Panc1 (cell line): Measurements from ENCODE around the gene DIAPH2. TPM values are rescaled to one million over a fixed set of nuclear protein-coding genes. Genes with fewer than 3 reads are reported as not detected.

ENCODE experiments used
- ATAC-seq: fragments of 200-7000 bp; cut with Tn5 transposase; 2 replicates; pipeline ENCODE4 v1.9.1; 2020; ENCODE audit warnings: mild to moderate bottlenecking, moderate library complexity
- BruUV-seq: library from RNA; stranded (reverse); fragments of 400-500 nt; replicated peaks from 2 replicates; lab custom pipeline; 2021; lab: Mats Ljungman, UMichigan
- CTCF ChIA-PET: fragments of 300-600 bp; sonication (Branson Sonifier 250); formaldehyde crosslinking; loops from one replicate; lab custom pipeline; 2022; ENCODE audit warnings: antibody characterized with exemption; lab: Charles Lee
- POLR2A ChIA-PET: fragments of 300-600 bp; sonication (Branson Sonifier 250); formaldehyde crosslinking; loops from one replicate; lab custom pipeline; 2022; ENCODE audit warnings: antibody characterized with exemption; lab: Charles Lee
- DNase-seq: peaks from one replicate; pipeline ENCODE4 v3.0.0-alpha.2; 2010; ENCODE audit warnings: low read depth, low spot score
- H3K27ac ChIP-seq: 2 replicates; pipeline ENCODE4 v1.5.1; 2011; ENCODE audit warnings: mild to moderate bottlenecking, low read length, inconsistent platforms
- H3K27me3 ChIP-seq: fragments of 200-500 bp; sonication (Bioruptor generic); 2 replicates; pipeline ENCODE4 v1.6.0; 2014; ENCODE audit warnings: low read length, inconsistent platforms; ENCODE audit not compliant: control insufficient read depth, insufficient read depth
- H3K36me3 ChIP-seq: fragments of 200-500 bp; sonication (Bioruptor generic); 2 replicates; pipeline ENCODE4 v1.5.1; 2014; ENCODE audit warnings: inconsistent platforms, mild to moderate bottlenecking, low read length, moderate library complexity; ENCODE audit not compliant: control insufficient read depth, insufficient read depth
- H3K4me1 ChIP-seq: 2 replicates; pipeline ENCODE4 v1.5.1; 2011; ENCODE audit warnings: inconsistent platforms, mild to moderate bottlenecking, low read length, moderate library complexity; ENCODE audit not compliant: control insufficient read depth, insufficient read depth
- H3K4me3 ChIP-seq, 2 experiments: 2 replicates each; pipeline ENCODE4 v1.5.1; 2011 to 2012; ENCODE audit warnings: low read depth in 2 of 2, low read length in 2 of 2, mild to moderate bottlenecking in 2 of 2, inconsistent platforms in 1 of 2, moderate library complexity in 1 of 2
- H3K9me3 ChIP-seq: fragments of 200-500 bp; sonication (Bioruptor generic); 2 replicates; pipeline ENCODE4 v1.5.1; 2014; ENCODE audit warnings: low read depth, mild to moderate bottlenecking, inconsistent platforms, low read length, moderate library complexity; ENCODE audit not compliant: control insufficient read depth, insufficient read depth
- POLR2AphosphoS5 ChIP-seq: IDR thresholded peaks from 2 replicates; pipeline ENCODE4 v1.6.1; 2012; ENCODE audit warnings: mild to moderate bottlenecking, low read depth, low read length, moderate library complexity
- SIN3A ChIP-seq: IDR thresholded peaks from 2 replicates; pipeline ENCODE4 v1.6.1; 2012; ENCODE audit warnings: low read depth, mild to moderate bottlenecking, low read length, moderate library complexity, borderline replicate concordance; ENCODE audit not compliant: insufficient read depth
- TCF7L2 ChIP-seq: IDR thresholded peaks from 2 replicates; pipeline ENCODE4 v1.6.1; 2011; ENCODE audit warnings: mild to moderate bottlenecking, low read depth, low read length, inconsistent platforms
- in situ Hi-C: cut with HindIII; loops from 2 replicates; pipeline ENCODE4 v1.10.0; 2016; ENCODE audit warnings: low sequenced_read_pairs, low pct_unique_long_range_greater_than_20kb
- intact Hi-C: fragments of 100-400 bp; cut with micrococcal nuclease; formaldehyde crosslinking; loops from one replicate; pipeline ENCODE4 v1.10.0; 2022; ENCODE audit not compliant: unreplicated experiment
- total RNA-seq: library from RNA; stranded (reverse); gene quantifications from one replicate; pipeline ENCODE4 v1.2.1, GENCODE V29; 2021; ENCODE audit not compliant: unreplicated experiment
- TF ChIP-seq, protein P1 (sequence below): fragments of 450-650 bp; IDR thresholded peaks from 2 replicates; pipeline ENCODE4 v1.5.1; 2017; ENCODE audit warnings: mild to moderate bottlenecking
- TF ChIP-seq, protein P2 (sequence below), 2 experiments: IDR thresholded peaks; 2 replicates each; pipeline ENCODE4 v1.6.1; 2011 to 2012; ENCODE audit warnings: low read depth in 2 of 2, control low read depth in 1 of 2, low read length in 1 of 2, mild to moderate bottlenecking in 1 of 2, moderate library complexity in 1 of 2; ENCODE audit not compliant: insufficient read depth in 1 of 2

DIAPH2 gene
- total RNA-seq, 1 experiment from 2014 or later: 17.0 TPM

DNA sequence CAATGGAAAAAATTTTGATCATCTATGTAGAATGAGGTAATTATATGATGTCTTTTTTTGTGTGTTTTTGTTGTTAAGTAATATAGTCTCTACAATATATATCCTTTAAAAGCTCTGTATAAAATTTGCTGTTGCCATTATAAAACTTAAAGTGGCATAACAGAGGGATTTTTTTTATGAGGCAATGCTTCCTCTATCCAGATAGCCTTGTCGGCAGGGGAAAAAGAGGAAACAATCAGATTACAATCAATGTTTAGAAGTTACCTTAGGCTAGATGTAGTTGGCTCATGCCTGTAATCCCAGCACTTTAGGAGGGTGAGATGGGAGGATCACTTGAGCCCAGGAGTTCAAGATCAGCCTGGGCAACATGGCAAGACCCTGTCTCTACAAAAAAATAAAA is 86.8 kb downstream of the DIAPH2 start:
- no TSS peak for BruUV-seq
- no peaks in the 10 kb centered on the region for H3K27me3 ChIP-seq
- H3K4me1 ChIP-seq: no peaks in the 10 kb centered on the region
- no peak overlapping the region for H3K4me3 ChIP-seq
- no peak for DNase-seq
- in situ Hi-C loops: no loop called here
- H3K27ac ChIP-seq: no peak overlapping the region
- no peaks in the 10 kb centered on the region for H3K9me3 ChIP-seq
- intact Hi-C loops: loop anchor here (5.0 kb wide), 1 partner anchor 916 kb away; no protein-coding TSS in a partner anchor
- no peaks in the 10 kb centered on the region for H3K36me3 ChIP-seq
- ChIA-PET CTCF (no interaction called here), POLR2A (no interaction called here)
- ATAC-seq: no peak
- TF ChIP-seq, protein P1, sequence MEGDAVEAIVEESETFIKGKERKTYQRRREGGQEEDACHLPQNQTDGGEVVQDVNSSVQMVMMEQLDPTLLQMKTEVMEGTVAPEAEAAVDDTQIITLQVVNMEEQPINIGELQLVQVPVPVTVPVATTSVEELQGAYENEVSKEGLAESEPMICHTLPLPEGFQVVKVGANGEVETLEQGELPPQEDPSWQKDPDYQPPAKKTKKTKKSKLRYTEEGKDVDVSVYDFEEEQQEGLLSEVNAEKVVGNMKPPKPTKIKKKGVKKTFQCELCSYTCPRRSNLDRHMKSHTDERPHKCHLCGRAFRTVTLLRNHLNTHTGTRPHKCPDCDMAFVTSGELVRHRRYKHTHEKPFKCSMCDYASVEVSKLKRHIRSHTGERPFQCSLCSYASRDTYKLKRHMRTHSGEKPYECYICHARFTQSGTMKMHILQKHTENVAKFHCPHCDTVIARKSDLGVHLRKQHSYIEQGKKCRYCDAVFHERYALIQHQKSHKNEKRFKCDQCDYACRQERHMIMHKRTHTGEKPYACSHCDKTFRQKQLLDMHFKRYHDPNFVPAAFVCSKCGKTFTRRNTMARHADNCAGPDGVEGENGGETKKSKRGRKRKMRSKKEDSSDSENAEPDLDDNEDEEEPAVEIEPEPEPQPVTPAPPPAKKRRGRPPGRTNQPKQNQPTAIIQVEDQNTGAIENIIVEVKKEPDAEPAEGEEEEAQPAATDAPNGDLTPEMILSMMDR: no peak

DNA sequence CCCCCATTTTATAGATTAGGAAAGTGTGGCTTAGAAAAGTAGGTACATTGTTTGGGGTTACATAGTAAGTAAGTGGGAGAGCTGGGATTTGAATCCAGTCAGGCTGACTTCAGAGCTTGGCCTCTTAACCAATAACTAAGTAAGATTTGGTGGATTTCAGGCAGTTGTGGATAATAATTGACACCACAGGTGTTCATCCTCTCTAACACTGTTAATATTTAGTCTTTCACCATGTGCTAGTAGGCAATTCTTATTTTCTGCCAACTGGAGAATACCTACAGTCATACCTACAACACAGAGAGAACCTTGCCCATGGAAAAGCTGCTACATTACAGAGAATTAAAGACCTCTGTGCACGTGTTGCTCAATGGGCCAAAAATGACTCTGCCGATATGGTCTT is 89.5 kb downstream of the DIAPH2 start:
- intact Hi-C loops: loop anchor here (5.0 kb wide), 1 partner anchor 913 kb away; no protein-coding TSS in a partner anchor
- TF ChIP-seq, protein P1: no peak
- TF ChIP-seq TCF7L2: no peak
- TF ChIP-seq, protein P2, sequence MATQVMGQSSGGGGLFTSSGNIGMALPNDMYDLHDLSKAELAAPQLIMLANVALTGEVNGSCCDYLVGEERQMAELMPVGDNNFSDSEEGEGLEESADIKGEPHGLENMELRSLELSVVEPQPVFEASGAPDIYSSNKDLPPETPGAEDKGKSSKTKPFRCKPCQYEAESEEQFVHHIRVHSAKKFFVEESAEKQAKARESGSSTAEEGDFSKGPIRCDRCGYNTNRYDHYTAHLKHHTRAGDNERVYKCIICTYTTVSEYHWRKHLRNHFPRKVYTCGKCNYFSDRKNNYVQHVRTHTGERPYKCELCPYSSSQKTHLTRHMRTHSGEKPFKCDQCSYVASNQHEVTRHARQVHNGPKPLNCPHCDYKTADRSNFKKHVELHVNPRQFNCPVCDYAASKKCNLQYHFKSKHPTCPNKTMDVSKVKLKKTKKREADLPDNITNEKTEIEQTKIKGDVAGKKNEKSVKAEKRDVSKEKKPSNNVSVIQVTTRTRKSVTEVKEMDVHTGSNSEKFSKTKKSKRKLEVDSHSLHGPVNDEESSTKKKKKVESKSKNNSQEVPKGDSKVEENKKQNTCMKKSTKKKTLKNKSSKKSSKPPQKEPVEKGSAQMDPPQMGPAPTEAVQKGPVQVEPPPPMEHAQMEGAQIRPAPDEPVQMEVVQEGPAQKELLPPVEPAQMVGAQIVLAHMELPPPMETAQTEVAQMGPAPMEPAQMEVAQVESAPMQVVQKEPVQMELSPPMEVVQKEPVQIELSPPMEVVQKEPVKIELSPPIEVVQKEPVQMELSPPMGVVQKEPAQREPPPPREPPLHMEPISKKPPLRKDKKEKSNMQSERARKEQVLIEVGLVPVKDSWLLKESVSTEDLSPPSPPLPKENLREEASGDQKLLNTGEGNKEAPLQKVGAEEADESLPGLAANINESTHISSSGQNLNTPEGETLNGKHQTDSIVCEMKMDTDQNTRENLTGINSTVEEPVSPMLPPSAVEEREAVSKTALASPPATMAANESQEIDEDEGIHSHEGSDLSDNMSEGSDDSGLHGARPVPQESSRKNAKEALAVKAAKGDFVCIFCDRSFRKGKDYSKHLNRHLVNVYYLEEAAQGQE (IDR thresholded peaks at IDR 0.05; ENCODE audit: insufficient read depth in 1 of 2, low read depth in 2 of 2, low read length in 1 of 2): no peak
- no peak for TF ChIP-seq SIN3A
- TF ChIP-seq POLR2AphosphoS5: no peak
- DNase-seq: no peak
- no peaks in the 10 kb centered on the region; the same call in 1 of the 2 replicates for H3K36me3 ChIP-seq
- CTCF ChIA-PET: no interaction called here
- H3K9me3 ChIP-seq: no peaks in the 10 kb centered on the region
- no peak overlapping the region for H3K27ac ChIP-seq
- no peak overlapping the region for H3K4me3 ChIP-seq
- no peaks in the 10 kb centered on the region for H3K27me3 ChIP-seq
- ATAC-seq: no peak
- BruUV-seq: no TSS peak
- no peaks in the 10 kb centered on the region for H3K4me1 ChIP-seq
- in situ Hi-C loops: no loop called here
- POLR2A ChIA-PET: no interaction called here
